Skeletal muscle cell (primary cell): ENCODE data around the gene MYH10.

Source experiments
- DNase-seq: peaks from one replicate; pipeline ENCODE4 v3.0.0-alpha.2; 2010; ENCODE audit warnings: low read depth
- H3K4me3 ChIP-seq: 2 replicates; pipeline ENCODE4 v1.5.1; 2011; ENCODE audit warnings: low read depth, mild to moderate bottlenecking, control low read depth, low read length, moderate library complexity

The MYH10 gene

GRCh38 chr17:8614988-8615387, 15.5 kb downstream of the MYH10 start:
- H3K4me3 ChIP-seq, result no peak overlapping the region
- DNase-seq, result no peak

- peak overlapping the region; percentile 21 for H3K4me3 ChIP-seq
- DNase-seq, result no peak
These were observed 18.8 kb downstream of the MYH10 start for GRCh38 chr17:8611619-8612298.

- no peak for DNase-seq
- H3K4me3 ChIP-seq, result no peak overlapping the region
These were observed 19.4 kb downstream of the MYH10 start for GRCh38 chr17:8611137-8611536.

- no peak for DNase-seq
- H3K4me3 ChIP-seq, result no peak overlapping the region
These were observed 20.0 kb downstream of the MYH10 start for GRCh38 chr17:8610558-8610957.

- DNase-seq, result no peak
- no peak overlapping the region for H3K4me3 ChIP-seq
These were observed 20.6 kb downstream of the MYH10 start for GRCh38 chr17:8609910-8610309.

GRCh38 chr17:8608001-8608400, 22.5 kb downstream of the MYH10 start:
- no peak overlapping the region for H3K4me3 ChIP-seq
- no peak for DNase-seq

- H3K4me3 ChIP-seq, result no peak overlapping the region
- DNase-seq, result no peak
These were observed 24.1 kb downstream of the MYH10 start for GRCh38 chr17:8606401-8606800.

GRCh38 chr17:8602679-8603078, 27.8 kb downstream of the MYH10 start:
- no peak overlapping the region for H3K4me3 ChIP-seq
- no peak for DNase-seq

GRCh38 chr17:8599351-8600011, 31.0 kb downstream of the MYH10 start:
- no peak overlapping the region for H3K4me3 ChIP-seq
- no peak for DNase-seq

GRCh38 chr17:8598913-8599312, 31.6 kb downstream of the MYH10 start:
- no peak for DNase-seq
- no peak overlapping the region for H3K4me3 ChIP-seq

- no peak overlapping the region for H3K4me3 ChIP-seq
- no peak for DNase-seq
These were observed 36.7 kb downstream of the MYH10 start for GRCh38 chr17:8593830-8594229.

GRCh38 chr17:8593276-8593675, 37.2 kb downstream of the MYH10 start:
- H3K4me3 ChIP-seq, result no peak overlapping the region
- no peak for DNase-seq

- H3K4me3 ChIP-seq, result no peak overlapping the region
- no peak for DNase-seq
These were observed 41.5 kb downstream of the MYH10 start for GRCh38 chr17:8588877-8589554.

- no peak for DNase-seq
- H3K4me3 ChIP-seq, result no peak overlapping the region
These were observed 43.8 kb downstream of the MYH10 start for GRCh38 chr17:8586766-8587165.

GRCh38 chr17:8585911-8586310, 44.6 kb downstream of the MYH10 start:
- no peak overlapping the region for H3K4me3 ChIP-seq

GRCh38 chr17:8583954-8584353, 46.6 kb downstream of the MYH10 start:
- H3K4me3 ChIP-seq, result no peak overlapping the region
- no peak for DNase-seq

More at GRCh38 chr17:8585911-8586310, 44.6 kb downstream of the MYH10 start:
- DNase-seq, result no peak

- no peak for DNase-seq
- no peak overlapping the region for H3K4me3 ChIP-seq
These were observed 49.4 kb downstream of the MYH10 start for GRCh38 chr17:8580952-8581658.

- no peak for DNase-seq
- no peak overlapping the region for H3K4me3 ChIP-seq
These were observed 52.7 kb downstream of the MYH10 start for GRCh38 chr17:8577868-8578267.

- no peak overlapping the region for H3K4me3 ChIP-seq
- DNase-seq, result no peak
These were observed 53.8 kb downstream of the MYH10 start for GRCh38 chr17:8576559-8577294.
